ENCODE results near the gene C1QTNF6. TPM values are rescaled to one million over a fixed set of nuclear protein-coding genes. Genes with fewer than 3 reads are reported as not detected.
A peak's percentile ranks its signal among the peaks of the same experiment; 100 is the strongest.

C1QTNF6 gene
- total RNA-seq, 1 donor from 2014 or later: 3.3 TPM

GRCh38 chr22:37184816-37185541 lies 3.1 kb downstream of the C1QTNF6 start:
- DNase-seq: peak; percentile 7
- H3K27ac Mint-ChIP-seq (ENCODE audit: unreplicated experiment): no peak overlapping the region
- H3K36me3 Mint-ChIP-seq (ENCODE audit: unreplicated experiment): no peaks in the 10 kb centered on the region
- H3K9me3 Mint-ChIP-seq (ENCODE audit: unreplicated experiment): peaks cover 4% of the 10 kb centered on the region
- TF ChIP-seq CTCF (IDR thresholded peaks at IDR 0.05; ENCODE audit: partially characterized antibody, unreplicated experiment): no peak
- peaks cover 3% of the 10 kb centered on the region for H3K27me3 Mint-ChIP-seq (ENCODE audit: unreplicated experiment)
- H3K4me1 Mint-ChIP-seq (ENCODE audit: low read depth, unreplicated experiment): peaks cover 2% of the 10 kb centered on the region
- H3K4me3 Mint-ChIP-seq (ENCODE audit: unreplicated experiment): no peak overlapping the region

DNA sequence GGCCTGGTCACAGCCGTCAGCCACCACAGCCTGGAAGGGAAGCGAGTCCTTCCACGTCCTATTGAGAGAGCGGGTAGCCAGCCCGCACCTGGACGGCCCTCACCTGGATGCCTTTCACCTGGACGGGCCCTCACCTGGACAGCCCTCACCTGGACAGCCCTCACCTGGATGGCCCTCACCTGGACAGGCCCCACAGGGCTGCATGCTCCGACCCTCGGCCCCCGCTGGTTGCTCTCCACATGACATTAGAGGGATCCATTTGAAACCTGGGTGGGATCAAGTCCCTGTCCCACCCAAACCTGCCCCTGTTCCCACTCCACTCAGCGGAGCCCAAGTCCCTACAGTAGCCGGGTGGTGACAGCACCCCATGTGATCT lies 3.7 kb downstream of the C1QTNF6 start:
- H3K27me3 Mint-ChIP-seq (ENCODE audit: unreplicated experiment): peaks cover 3% of the 10 kb centered on the region
- peaks cover 2% of the 10 kb centered on the region for H3K4me1 Mint-ChIP-seq (ENCODE audit: low read depth, unreplicated experiment)
- no peak overlapping the region for H3K27ac Mint-ChIP-seq (ENCODE audit: unreplicated experiment)
- DNase-seq: no peak
- H3K4me3 Mint-ChIP-seq (ENCODE audit: unreplicated experiment): no peak overlapping the region
- no peak for TF ChIP-seq CTCF (IDR thresholded peaks at IDR 0.05; ENCODE audit: partially characterized antibody, unreplicated experiment)
- peaks cover 4% of the 10 kb centered on the region for H3K9me3 Mint-ChIP-seq (ENCODE audit: unreplicated experiment)
- H3K36me3 Mint-ChIP-seq (ENCODE audit: unreplicated experiment): no peaks in the 10 kb centered on the region

GRCh38 chr22:37183432-37184379 lies 4.3 kb downstream of the C1QTNF6 start:
- Mint-ChIP-seq H3K4me3 (ENCODE audit: unreplicated experiment) (no peak overlapping the region), H3K27ac (ENCODE audit: unreplicated experiment) (no peak overlapping the region), H3K9me3 (ENCODE audit: unreplicated experiment) (peaks cover 4% of the 10 kb centered on the region), H3K4me1 (ENCODE audit: low read depth, unreplicated experiment) (peaks cover 2% of the 10 kb centered on the region), H3K27me3 (ENCODE audit: unreplicated experiment) (peaks cover 3% of the 10 kb centered on the region), H3K36me3 (ENCODE audit: unreplicated experiment) (no peaks in the 10 kb centered on the region)
- TF ChIP-seq CTCF (IDR thresholded peaks at IDR 0.05; ENCODE audit: partially characterized antibody, unreplicated experiment): no peak
- DNase-seq: peak; percentile 14

DNA sequence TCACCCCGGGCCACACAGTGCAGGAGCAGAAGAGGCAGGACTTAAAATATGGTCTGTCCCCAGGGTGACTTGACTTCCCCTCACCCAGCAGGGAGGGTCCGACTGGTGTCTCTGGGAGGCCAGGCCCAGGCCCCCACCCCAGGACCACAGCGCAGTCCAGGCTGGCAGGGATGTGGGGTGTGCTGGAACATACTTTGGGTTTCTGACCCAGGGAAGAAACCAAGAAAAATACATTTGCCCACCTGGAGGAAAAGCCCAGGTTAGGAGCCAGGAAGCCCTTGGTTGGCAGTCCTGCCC lies 5.2 kb downstream of the C1QTNF6 start:
- no peak overlapping the region for H3K27ac Mint-ChIP-seq (ENCODE audit: unreplicated experiment)
- H3K36me3 Mint-ChIP-seq (ENCODE audit: unreplicated experiment): no peaks in the 10 kb centered on the region
- no peak for TF ChIP-seq CTCF (IDR thresholded peaks at IDR 0.05; ENCODE audit: partially characterized antibody, unreplicated experiment)
- H3K27me3 Mint-ChIP-seq (ENCODE audit: unreplicated experiment): peaks cover 3% of the 10 kb centered on the region
- peaks cover 4% of the 10 kb centered on the region for H3K4me1 Mint-ChIP-seq (ENCODE audit: low read depth, unreplicated experiment)
- peak; percentile 5 for DNase-seq
- peaks cover 4% of the 10 kb centered on the region for H3K9me3 Mint-ChIP-seq (ENCODE audit: unreplicated experiment)
- no peak overlapping the region for H3K4me3 Mint-ChIP-seq (ENCODE audit: unreplicated experiment)

Data from glutamatergic neuron (in vitro differentiated cells).